Measurements from ENCODE around the gene HIF3A.
A peak's percentile ranks its signal among the peaks of the same experiment; 100 is the strongest.
"Not testable (repeated sequence)": the region's sequence is repeated elsewhere in the genome, so short reads cannot be mapped to it uniquely, and the experiment has no call there.

Gene HIF3A

GRCh38 chr19:46365561-46365960, 68.7 kb downstream of the HIF3A start:
- DNase-seq, result no peak

GRCh38 chr19:46366620-46367292, 69.9 kb downstream of the HIF3A start:
- DNase-seq, result peak; percentile 53

GRCh38 chr19:46367426-46367825, 70.6 kb downstream of the HIF3A start:
- DNase-seq, result no peak

GRCh38 chr19:46368116-46368515, 71.3 kb downstream of the HIF3A start:
- peak; percentile 86 for DNase-seq

- no peak for DNase-seq
These were observed 73.0 kb downstream of the HIF3A start for GRCh38 chr19:46369817-46370216.

GRCh38 chr19:46371371-46371901, 74.6 kb downstream of the HIF3A start:
- DNase-seq, result no peak

- no peak for DNase-seq
These were observed 76.2 kb downstream of the HIF3A start for GRCh38 chr19:46372901-46373490.

- no peak for DNase-seq
These were observed 76.9 kb downstream of the HIF3A start for GRCh38 chr19:46373491-46374359.

GRCh38 chr19:46374536-46375475, 78.0 kb downstream of the HIF3A start:
- no peak for DNase-seq

GRCh38 chr19:46375476-46376067, 78.7 kb downstream of the HIF3A start:
- DNase-seq, result not testable (repeated sequence)

GRCh38 chr19:46376241-46377153, 79.7 kb downstream of the HIF3A start:
- DNase-seq, result no peak

- DNase-seq, result no peak
These were observed 81.4 kb downstream of the HIF3A start for GRCh38 chr19:46378268-46378667.

GRCh38 chr19:46380690-46381089, 83.8 kb downstream of the HIF3A start:
- no peak for DNase-seq

- no peak for DNase-seq
These were observed 84.5 kb downstream of the HIF3A start for GRCh38 chr19:46381346-46381745.

- DNase-seq, result no peak
These were observed 85.0 kb downstream of the HIF3A start for GRCh38 chr19:46381756-46382345.

- no peak for DNase-seq
These were observed 86.5 kb downstream of the HIF3A start for GRCh38 chr19:46383171-46383815.

- DNase-seq, result no peak
These were observed 87.0 kb downstream of the HIF3A start for GRCh38 chr19:46383846-46384245.

GRCh38 chr19:46384396-46384795, 87.6 kb downstream of the HIF3A start:
- DNase-seq, result no peak

GRCh38 chr19:46385636-46386035, 88.8 kb downstream of the HIF3A start:
- DNase-seq, result no peak

GRCh38 chr19:46386151-46386550, 89.3 kb downstream of the HIF3A start:
- DNase-seq, result no peak
